K562 (cell line): ENCODE data around the gene GFAP. TPM values are rescaled to one million over a fixed set of nuclear protein-coding genes. Genes with fewer than 3 reads are reported as not detected.

Source experiments
- ATAC-seq: fragments of 200-7000 bp; cut with Tn5 transposase; 3 replicates; pipeline ENCODE4 v1.9.1; 2020; ENCODE audit warnings: moderate library complexity
- BruUV-seq: library from RNA; stranded (reverse); fragments of 400-500 nt; replicated peaks from 2 replicates; lab custom pipeline; 2021; lab: Mats Ljungman, UMichigan
- CTCF ChIA-PET: fragments of 300-600 bp; formaldehyde crosslinking; extraction: SDS; loops from one replicate; lab custom pipeline; 2021; ENCODE audit warnings: low intra/inter-chr PET ratio; lab: Yijun Ruan, JAX
- POLR2A ChIA-PET: fragments of 300-600, 350-650 bp; sonication (Branson Sonifier 250); formaldehyde crosslinking; extraction: SDS; loops from one replicate; lab custom pipeline; 2021; ENCODE audit warnings: antibody characterized with exemption, inconsistent platforms; lab: Yijun Ruan, JAX
- DNase-seq, 4 experiments: peaks; one replicate each; pipeline versions ENCODE4 v3.0.0 to v3.0.0-alpha.2; 2011 to 2018; ENCODE audit warnings: low spot score in 3 of 4, mixed read lengths in 3 of 4; ENCODE audit errors: extremely low read depth in 1 of 4
- FAIRE-seq: peaks from 2 replicates; lab custom pipeline; 2011; peaks lifted over from hg19 to GRCh38; lab: Jason Lieb, UNC
- H2AFZ ChIP-seq: 2 replicates; pipeline ENCODE4 v1.6.0; 2011; ENCODE audit warnings: low read depth, low read length, control low read depth, inconsistent platforms
- H3K27ac ChIP-seq: fragments of 200-600 bp; 3 replicates; pipeline ENCODE4 v1.8.0; 2011; ENCODE audit warnings: low read depth, mild to moderate bottlenecking, control low read depth, inconsistent platforms, low read length, moderate library complexity, mixed read lengths; ENCODE audit errors: extremely low read depth
- H3K27me3 ChIP-seq, 2 experiments: fragments of 300-600 bp in 1 of 2; 2 replicates in 1 of 2; 3 replicates in 1 of 2; pipeline versions ENCODE4 v1.6.0 to v1.8.0; 2011; ENCODE audit warnings: inconsistent platforms in 2 of 2, low read length in 2 of 2, mild to moderate bottlenecking in 1 of 2, mixed read lengths in 1 of 2, moderate library complexity in 1 of 2; ENCODE audit not compliant: control insufficient read depth in 2 of 2, insufficient read depth in 2 of 2
- H3K36me3 ChIP-seq: fragments of 300-600 bp; 3 replicates; pipeline ENCODE4 v1.8.0; 2011; ENCODE audit warnings: mild to moderate bottlenecking, low read length, inconsistent platforms; ENCODE audit not compliant: control insufficient read depth, insufficient read depth
- H3K4me1 ChIP-seq, 2 experiments: fragments of 200-600 bp in 1 of 2; replicated peaks in 1 of 2; 2 replicates in 1 of 2; 3 replicates in 1 of 2; pipeline versions ENCODE4 v1.5.1 to v1.8.0; 2011; ENCODE audit warnings: inconsistent platforms in 2 of 2, low read length in 2 of 2, mild to moderate bottlenecking in 1 of 2, mixed read lengths in 1 of 2, moderate library complexity in 1 of 2; ENCODE audit not compliant: control insufficient read depth in 2 of 2, insufficient read depth in 2 of 2
- H3K4me2 ChIP-seq: 2 replicates; pipeline ENCODE4 v1.6.1; 2011; ENCODE audit warnings: low read length, control low read depth, inconsistent platforms, mixed read lengths; ENCODE audit not compliant: insufficient read depth
- H3K4me3 ChIP-seq: fragments of 200-600 bp; sonication (generic), shearing (Covaris generic); 2 replicates; pipeline ENCODE4 v1.5.1; 2016; ENCODE audit warnings: control low read depth, inconsistent platforms
- H3K79me2 ChIP-seq: fragments of 200-600 bp; 3 replicates; pipeline ENCODE4 v1.8.0; 2011; ENCODE audit warnings: low read length, inconsistent platforms; ENCODE audit not compliant: control insufficient read depth, insufficient read depth
- H3K9ac ChIP-seq, 2 experiments: 2 replicates each; pipeline versions ENCODE4 v1.6.0 to v1.6.1; 2011; ENCODE audit warnings: low read depth in 2 of 2, low read length in 2 of 2, control low read depth in 1 of 2, inconsistent platforms in 1 of 2, mild to moderate bottlenecking in 1 of 2, mixed read lengths in 1 of 2; ENCODE audit not compliant: insufficient read depth in 1 of 2
- H3K9me1 ChIP-seq: one replicate; pipeline ENCODE4 v1.6.0; 2011; ENCODE audit warnings: inconsistent platforms, mild to moderate bottlenecking, low read length, moderate library complexity; ENCODE audit not compliant: control insufficient read depth, insufficient read depth
- H3K9me3 ChIP-seq: replicated peaks from 2 replicates; pipeline ENCODE4 v1.5.1; 2011; ENCODE audit warnings: low read depth, low read length, inconsistent platforms; ENCODE audit not compliant: control insufficient read depth, insufficient read depth
- H4K20me1 ChIP-seq: replicated peaks from 2 replicates; pipeline ENCODE4 v1.6.1; 2011; ENCODE audit warnings: low read length, inconsistent platforms, mixed read lengths; ENCODE audit not compliant: control insufficient read depth, insufficient read depth
- FUS ChIP-seq: fragments of 200-400 bp; formaldehyde crosslinking; optimal IDR thresholded peaks from 2 replicates; pipeline ENCODE3; 2017; ENCODE audit warnings: low read depth, low read length
- NCOA2 ChIP-seq, 2 experiments: fragments of 450-650 bp; IDR thresholded peaks; 2 replicates each; pipeline ENCODE4 v1.6.1; 2018; ENCODE audit warnings: mild to moderate bottlenecking in 2 of 2, moderate library complexity in 1 of 2; ENCODE audit not compliant: partially characterized antibody in 2 of 2
- NFE2L1 ChIP-seq: fragments of 450-650 bp; IDR thresholded peaks from 2 replicates; pipeline ENCODE4 v1.6.1; 2016; ENCODE audit warnings: missing genetic modification characterization, low read depth, mild to moderate bottlenecking, missing compliant biosample characterization, moderate library complexity, borderline replicate concordance
- SMARCA5 ChIP-seq: fragments of 450-650 bp; IDR thresholded peaks from 2 replicates; pipeline ENCODE4 v1.6.1; 2016
- ZEB2 ChIP-seq: fragments of 450-650 bp; IDR thresholded peaks from 2 replicates; pipeline ENCODE4 v1.6.1; 2016
- ZKSCAN1 ChIP-seq: fragments of 150-350 bp; IDR thresholded peaks from 2 replicates; pipeline ENCODE4 v1.6.1; 2016; ENCODE audit warnings: low read depth, low read length
- ZNF699 ChIP-seq: fragments of 250-450 bp; sonication (Bioruptor Pico); IDR thresholded peaks from 2 replicates; pipeline ENCODE4 v1.8.0; 2021; ENCODE audit warnings: mild to moderate bottlenecking, moderate library complexity; ENCODE audit not compliant: insufficient replicate concordance
- ZNF75A ChIP-seq: fragments of 450-650 bp; formaldehyde crosslinking; IDR thresholded peaks from 2 replicates; pipeline ENCODE4 v1.4.0; 2020; ENCODE audit warnings: mild to moderate bottlenecking
- ZNF77 ChIP-seq: fragments of 250-450 bp; sonication (Bioruptor Pico); IDR thresholded peaks from 2 replicates; pipeline ENCODE4 v1.5.0; 2020
- WGBS: fragments of 100-300 bp; shearing (Covaris generic); methylation state at CpG from one replicate; pipeline ENCODE4 v1.1.6; 2016; ENCODE audit warnings: low coverage, mixed read lengths; ENCODE audit not compliant: insufficient coverage; ENCODE audit errors: missing lambda C conversion rate; 5-methylcytosine and 5-hydroxymethylcytosine counted together
- in situ Hi-C: fragments of 300-500 bp; cut with MboI; formaldehyde crosslinking; loops from 4 replicates; pipeline ENCODE4 v1.15.0; 2018; ENCODE audit warnings: inconsistent platforms, mixed read lengths
- intact Hi-C: fragments of 100-400 bp; cut with micrococcal nuclease; formaldehyde crosslinking; loops from 2 replicates; pipeline ENCODE4 v1.14.2; 2022
- polyA plus RNA-seq, 8 experiments: library from polyadenylated mRNA; depleted of rRNA in 4 of 8; stranded (reverse) in 5 of 8; unstranded in 3 of 8; fragments of >200 nt; fragmentation: Nextera tagmentation in 2 of 8; fragmentation: Illumina TruSeq in 1 of 8; extraction: Ambion mirVana in 2 of 8; extraction: Trizol in 1 of 8; gene quantifications; 2 replicates each; pipeline versions ENCODE4 v1.2.1 to v1.2.3, GENCODE V29; 2011 to 2014; ENCODE audit warnings: inconsistent platforms in 1 of 8, missing spikeins in 1 of 8
- total RNA-seq, 7 experiments: library from RNA; depleted of rRNA in 6 of 7; stranded (reverse); fragments of >200 nt in 6 of 7; fragmentation: Illumina TruSeq in 2 of 7; extraction: Trizol in 2 of 7; gene quantifications; 2 replicates each; pipeline versions ENCODE4 v1.2.1 to v1.2.3, GENCODE V29; 2011 to 2021; ENCODE audit warnings: low replicate concordance in 1 of 7
- TF ChIP-seq, protein P1 (sequence below): fragments of 250-450 bp; sonication (Bioruptor Pico); IDR thresholded peaks from 2 replicates; pipeline ENCODE4 v1.4.0; 2020
- TF ChIP-seq, protein P2 (sequence below): fragments of 250-450 bp; sonication (Bioruptor Pico); IDR thresholded peaks from 2 replicates; pipeline ENCODE4 v1.8.0; 2022; ENCODE audit warnings: moderate library complexity, mild to moderate bottlenecking, inconsistent platforms

GFAP gene
- total and polyA plus RNA-seq, 9 of the 15 experiments (the other 6 are each of a cell fraction or from before 2014, with no cell fraction given), result 0.07 to 1.4 (median 0.60) TPM; not detected in 1

- no peaks in the 10 kb centered on the region; the same call in 1 of the 2 replicates for H4K20me1 ChIP-seq
- H3K27ac ChIP-seq, result no peak overlapping the region
- peaks cover 7% of the 10 kb centered on the region for H3K9me1 ChIP-seq
- DNase-seq (no peak), FAIRE-seq (no peak), ATAC-seq (no peak)
- no peaks in the 10 kb centered on the region for H3K36me3 ChIP-seq
- WGBS, result 59% methylated on average over 8 of the region's 8 CpGs
- H2AFZ ChIP-seq, result no peak overlapping the region
- peaks cover 13% of the 10 kb centered on the region for H3K79me2 ChIP-seq
- no peaks in the 10 kb centered on the region for H3K9me3 ChIP-seq
- intact Hi-C loops, result no loop called here
- no peak overlapping the region for H3K4me2 ChIP-seq
- H3K4me1 ChIP-seq, result peaks cover 37 to 39% of the 10 kb centered on the region in 2 experiments
- in situ Hi-C loops, result no loop called here
- H3K4me3 ChIP-seq, result no peak overlapping the region
- POLR2A ChIA-PET, result interaction anchor here (0.6 to 5.3 kb wide), 4 partner anchors 8 to 249 kb away, joined by 3 to 28 read pairs (median 5); partner anchors contain the start of gene HEXIM1
- no peak overlapping the region for H3K9ac ChIP-seq
- no peaks in the 10 kb centered on the region for H3K27me3 ChIP-seq
- TF ChIP-seq, protein P1, sequence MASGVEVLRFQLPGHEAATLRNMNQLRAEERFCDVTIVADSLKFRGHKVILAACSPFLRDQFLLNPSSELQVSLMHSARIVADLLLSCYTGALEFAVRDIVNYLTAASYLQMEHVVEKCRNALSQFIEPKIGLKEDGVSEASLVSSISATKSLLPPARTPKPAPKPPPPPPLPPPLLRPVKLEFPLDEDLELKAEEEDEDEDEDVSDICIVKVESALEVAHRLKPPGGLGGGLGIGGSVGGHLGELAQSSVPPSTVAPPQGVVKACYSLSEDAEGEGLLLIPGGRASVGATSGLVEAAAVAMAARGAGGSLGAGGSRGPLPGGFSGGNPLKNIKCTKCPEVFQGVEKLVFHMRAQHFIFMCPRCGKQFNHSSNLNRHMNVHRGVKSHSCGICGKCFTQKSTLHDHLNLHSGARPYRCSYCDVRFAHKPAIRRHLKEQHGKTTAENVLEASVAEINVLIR (CRISPR knock-in tag), result no peak
- no peak for TF ChIP-seq ZNF77 (CRISPR knock-in tag)
- TF ChIP-seq, protein P2, sequence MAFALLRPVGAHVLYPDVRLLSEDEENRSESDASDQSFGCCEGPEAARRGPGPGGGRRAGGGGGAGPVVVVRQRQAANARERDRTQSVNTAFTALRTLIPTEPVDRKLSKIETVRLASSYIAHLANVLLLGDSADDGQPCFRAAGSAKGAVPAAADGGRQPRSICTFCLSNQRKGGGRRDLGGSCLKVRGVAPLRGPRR (CRISPR knock-in tag), result no peak
- no peak for TF ChIP-seq NCOA2 (IDR thresholded peaks at IDR 0.05; ENCODE audit: partially characterized antibody in 2 of 2)
- TF ChIP-seq ZNF75A, result no peak
- no peak for TF ChIP-seq NFE2L1 (tag)
- TF ChIP-seq ZKSCAN1, result no peak
- TF ChIP-seq FUS, result no peak
- TF ChIP-seq SMARCA5, result no peak
- no peak for TF ChIP-seq ZEB2
- TF ChIP-seq ZNF699 (CRISPR knock-in tag), result no peak
- CTCF ChIA-PET, result no interaction called here
- BruUV-seq, result no TSS peak
These were observed 12.2 kb downstream of the GFAP start for GRCh38 chr17:44903012-44903685.
